ENCODE results near the gene PLOD2. TPM values are rescaled to one million over a fixed set of nuclear protein-coding genes. Genes with fewer than 3 reads are reported as not detected.

Gene PLOD2
- total RNA-seq, 1 donor = 345 TPM

DNA sequence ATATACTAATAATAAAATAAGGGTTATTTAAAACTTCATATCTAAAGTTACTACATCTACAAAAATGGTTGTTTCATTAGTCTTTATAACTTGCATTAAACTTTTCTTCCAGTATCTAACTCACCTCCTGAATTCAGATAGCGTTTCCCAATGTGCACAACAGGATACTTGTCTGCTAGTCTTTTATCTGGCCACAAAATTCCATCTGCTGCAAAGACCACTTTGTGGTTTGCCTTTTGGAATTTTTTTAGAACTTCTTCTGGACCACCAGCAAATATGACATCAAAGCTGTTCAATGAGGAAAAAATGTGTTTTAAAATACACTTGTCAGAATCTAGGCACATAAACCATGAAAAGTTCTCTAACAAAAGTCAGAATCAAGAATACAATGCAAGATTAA lies 50.8 kb downstream of the PLOD2 start:
- H4K20me1 ChIP-seq (ENCODE audit: insufficient read depth, low read length) = peaks cover 3% of the 10 kb centered on the region

DNA sequence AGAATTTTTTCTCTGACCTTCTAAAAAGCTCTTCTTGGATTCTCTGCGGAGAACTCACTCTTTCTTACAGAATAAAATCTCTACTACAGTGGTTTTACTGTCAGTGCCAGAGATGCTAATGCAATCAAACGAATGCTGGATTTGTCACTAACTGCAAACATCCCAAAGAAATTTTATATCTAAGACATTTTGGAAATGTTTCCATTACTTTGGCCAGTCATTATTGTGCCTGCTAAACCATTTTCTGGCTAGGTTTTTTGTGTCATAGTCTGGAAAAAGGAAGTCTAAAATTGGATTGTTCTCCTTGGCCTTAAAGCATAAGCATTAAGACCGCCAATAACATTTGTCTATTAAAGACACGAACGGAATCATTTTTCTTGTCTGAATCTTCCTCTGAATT lies 54.0 kb downstream of the PLOD2 start:
- peaks cover 26% of the 10 kb centered on the region for H3K79me2 ChIP-seq (ENCODE audit: insufficient read depth, low read length)
- H3K4me3 ChIP-seq (ENCODE audit: insufficient read depth, low read length) = no peak overlapping the region
- H3K4me1 ChIP-seq (ENCODE audit: insufficient read depth, low read length) = no peaks in the 10 kb centered on the region
- H3K27ac ChIP-seq (ENCODE audit: low read depth, low read length) = no peak overlapping the region
- no peaks in the 10 kb centered on the region for H3K27me3 ChIP-seq (ENCODE audit: insufficient read depth, low read length)
- DNase-seq (ENCODE audit: insufficient read length, low spot score, missing footprints) = no peak
- TF ChIP-seq, protein P1, sequence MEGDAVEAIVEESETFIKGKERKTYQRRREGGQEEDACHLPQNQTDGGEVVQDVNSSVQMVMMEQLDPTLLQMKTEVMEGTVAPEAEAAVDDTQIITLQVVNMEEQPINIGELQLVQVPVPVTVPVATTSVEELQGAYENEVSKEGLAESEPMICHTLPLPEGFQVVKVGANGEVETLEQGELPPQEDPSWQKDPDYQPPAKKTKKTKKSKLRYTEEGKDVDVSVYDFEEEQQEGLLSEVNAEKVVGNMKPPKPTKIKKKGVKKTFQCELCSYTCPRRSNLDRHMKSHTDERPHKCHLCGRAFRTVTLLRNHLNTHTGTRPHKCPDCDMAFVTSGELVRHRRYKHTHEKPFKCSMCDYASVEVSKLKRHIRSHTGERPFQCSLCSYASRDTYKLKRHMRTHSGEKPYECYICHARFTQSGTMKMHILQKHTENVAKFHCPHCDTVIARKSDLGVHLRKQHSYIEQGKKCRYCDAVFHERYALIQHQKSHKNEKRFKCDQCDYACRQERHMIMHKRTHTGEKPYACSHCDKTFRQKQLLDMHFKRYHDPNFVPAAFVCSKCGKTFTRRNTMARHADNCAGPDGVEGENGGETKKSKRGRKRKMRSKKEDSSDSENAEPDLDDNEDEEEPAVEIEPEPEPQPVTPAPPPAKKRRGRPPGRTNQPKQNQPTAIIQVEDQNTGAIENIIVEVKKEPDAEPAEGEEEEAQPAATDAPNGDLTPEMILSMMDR (IDR thresholded peaks at IDR 0.05; ENCODE audit: extremely low read depth, low read depth, low read length) = no peak
- H3K36me3 ChIP-seq (ENCODE audit: insufficient read depth, low read length) = peaks cover 89% of the 10 kb centered on the region
- H2AFZ ChIP-seq (ENCODE audit: low read length) = no peak overlapping the region
- peaks cover 2% of the 10 kb centered on the region for H4K20me1 ChIP-seq (ENCODE audit: insufficient read depth, low read length)
- no peaks in the 10 kb centered on the region for H3K9me3 ChIP-seq (ENCODE audit: low read depth, low read length)
- no peak overlapping the region for H3K4me2 ChIP-seq (ENCODE audit: insufficient read depth, low read length)

More for the DNA sequence above, 50.8 kb downstream of the PLOD2 start:
- no peak overlapping the region for H3K4me3 ChIP-seq (ENCODE audit: insufficient read depth, low read length)
- no peak overlapping the region for H2AFZ ChIP-seq (ENCODE audit: low read length)
- H3K4me2 ChIP-seq (ENCODE audit: insufficient read depth, low read length) = no peak overlapping the region
- no peak overlapping the region for H3K27ac ChIP-seq (ENCODE audit: low read depth, low read length)
- no peaks in the 10 kb centered on the region for H3K27me3 ChIP-seq (ENCODE audit: insufficient read depth, low read length)
- H3K79me2 ChIP-seq (ENCODE audit: insufficient read depth, low read length) = peaks cover 34% of the 10 kb centered on the region
- H3K36me3 ChIP-seq (ENCODE audit: insufficient read depth, low read length) = peaks cover 65% of the 10 kb centered on the region
- H3K9me3 ChIP-seq (ENCODE audit: low read depth, low read length) = no peaks in the 10 kb centered on the region
- no peaks in the 10 kb centered on the region for H3K4me1 ChIP-seq (ENCODE audit: insufficient read depth, low read length)
- DNase-seq (ENCODE audit: insufficient read length, low spot score, missing footprints) = no peak
- TF ChIP-seq, protein P1 (IDR thresholded peaks at IDR 0.05; ENCODE audit: extremely low read depth, low read depth, low read length) = no peak

DNA sequence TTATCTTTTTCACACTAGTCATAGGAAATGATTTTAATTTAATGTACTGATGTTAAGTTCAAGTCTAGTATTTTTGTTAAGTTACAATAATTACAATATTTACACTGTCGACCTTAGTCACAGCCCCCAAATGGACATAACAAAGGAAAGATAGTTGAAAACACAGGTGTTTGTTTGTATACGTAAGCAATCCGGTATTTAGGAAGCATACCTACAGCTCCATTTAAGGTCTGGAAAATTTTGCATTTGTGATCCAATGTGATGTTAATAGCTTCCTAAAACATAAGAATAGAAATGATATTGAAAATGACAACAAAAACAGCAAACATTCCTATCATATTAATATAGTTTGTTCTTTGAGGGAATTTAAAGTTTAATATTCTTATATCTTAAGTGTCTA lies 56.9 kb downstream of the PLOD2 start:
- DNase-seq (ENCODE audit: insufficient read length, low spot score, missing footprints) = no peak
- no peaks in the 10 kb centered on the region for H4K20me1 ChIP-seq (ENCODE audit: insufficient read depth, low read length)
- H3K27ac ChIP-seq (ENCODE audit: low read depth, low read length) = no peak overlapping the region
- H3K4me1 ChIP-seq (ENCODE audit: insufficient read depth, low read length) = no peaks in the 10 kb centered on the region
- H3K9me3 ChIP-seq (ENCODE audit: low read depth, low read length) = no peaks in the 10 kb centered on the region
- peaks cover 97% of the 10 kb centered on the region for H3K36me3 ChIP-seq (ENCODE audit: insufficient read depth, low read length)
- TF ChIP-seq, protein P1 (IDR thresholded peaks at IDR 0.05; ENCODE audit: extremely low read depth, low read depth, low read length) = no peak
- H3K27me3 ChIP-seq (ENCODE audit: insufficient read depth, low read length) = no peaks in the 10 kb centered on the region
- H3K79me2 ChIP-seq (ENCODE audit: insufficient read depth, low read length) = peaks cover 20% of the 10 kb centered on the region
- H3K4me2 ChIP-seq (ENCODE audit: insufficient read depth, low read length) = no peak overlapping the region
- no peak overlapping the region for H2AFZ ChIP-seq (ENCODE audit: low read length)
- H3K4me3 ChIP-seq (ENCODE audit: insufficient read depth, low read length) = no peak overlapping the region

DNA sequence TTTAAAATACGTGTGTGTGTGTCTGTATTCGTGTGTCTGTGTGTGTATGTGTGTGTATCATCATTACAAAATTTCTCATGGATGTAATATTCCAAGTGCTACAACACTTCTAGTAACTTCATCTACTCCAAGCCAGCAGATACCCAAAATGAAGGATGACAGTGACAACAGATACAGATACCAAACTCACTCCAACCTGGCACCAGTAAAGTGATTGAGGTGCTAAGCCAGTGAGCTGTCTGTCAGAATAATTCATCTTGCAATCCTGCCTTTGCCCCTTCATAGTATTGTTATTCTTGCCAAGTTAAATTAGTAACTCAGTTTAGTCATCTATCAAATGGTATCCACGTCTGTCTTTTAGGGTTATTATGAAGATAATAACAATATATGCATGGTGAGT lies 58.1 kb downstream of the PLOD2 start:
- no peak overlapping the region for H3K4me3 ChIP-seq (ENCODE audit: insufficient read depth, low read length)
- H3K27me3 ChIP-seq (ENCODE audit: insufficient read depth, low read length) = no peaks in the 10 kb centered on the region
- TF ChIP-seq, protein P1 (IDR thresholded peaks at IDR 0.05; ENCODE audit: extremely low read depth, low read depth, low read length) = no peak
- no peak overlapping the region for H2AFZ ChIP-seq (ENCODE audit: low read length)
- no peak for DNase-seq (ENCODE audit: insufficient read length, low spot score, missing footprints)
- H3K4me1 ChIP-seq (ENCODE audit: insufficient read depth, low read length) = no peaks in the 10 kb centered on the region
- H4K20me1 ChIP-seq (ENCODE audit: insufficient read depth, low read length) = no peaks in the 10 kb centered on the region
- H3K36me3 ChIP-seq (ENCODE audit: insufficient read depth, low read length) = peaks cover 92% of the 10 kb centered on the region
- no peak overlapping the region for H3K27ac ChIP-seq (ENCODE audit: low read depth, low read length)
- peaks cover 19% of the 10 kb centered on the region for H3K79me2 ChIP-seq (ENCODE audit: insufficient read depth, low read length)
- no peaks in the 10 kb centered on the region for H3K9me3 ChIP-seq (ENCODE audit: low read depth, low read length)
- H3K4me2 ChIP-seq (ENCODE audit: insufficient read depth, low read length) = no peak overlapping the region
